GM11168 (cell line): ENCODE measurements around the gene C18orf63.

Experiments used
- in situ Hi-C: fragments of 300-500 bp; cut with MboI; formaldehyde crosslinking; loops from one replicate; pipeline ENCODE4 v1.12.0; 2022; ENCODE audit warnings: low sequenced_read_pairs; ENCODE audit not compliant: unreplicated experiment

The C18orf63 gene

GRCh38 chr18:74368901-74369705 lies 53.5 kb downstream of the C18orf63 start:
- in situ Hi-C loops: no loop called here

- in situ Hi-C loops: no loop called here
Measured at GRCh38 chr18:74370115-74370514, 54.5 kb downstream of the C18orf63 start.

- in situ Hi-C loops: no loop called here
Measured at GRCh38 chr18:74373428-74373827, 57.8 kb downstream of the C18orf63 start.

- in situ Hi-C loops: no loop called here
Measured at GRCh38 chr18:74375999-74376398, 60.4 kb downstream of the C18orf63 start.

GRCh38 chr18:74376523-74376922 lies 60.9 kb downstream of the C18orf63 start:
- in situ Hi-C loops: no loop called here

GRCh38 chr18:74377776-74378175 lies 62.1 kb downstream of the C18orf63 start:
- in situ Hi-C loops: no loop called here

GRCh38 chr18:74378179-74378682 lies 62.6 kb downstream of the C18orf63 start:
- in situ Hi-C loops: no loop called here

GRCh38 chr18:74380916-74381315 lies 65.3 kb downstream of the C18orf63 start:
- in situ Hi-C loops: no loop called here

- in situ Hi-C loops: no loop called here
Measured at GRCh38 chr18:74381621-74382295, 66.1 kb downstream of the C18orf63 start.

GRCh38 chr18:74382481-74383017 lies 66.9 kb downstream of the C18orf63 start:
- in situ Hi-C loops: no loop called here

- in situ Hi-C loops: no loop called here
Measured at GRCh38 chr18:74387383-74387782, 71.7 kb downstream of the C18orf63 start.

- in situ Hi-C loops: no loop called here
Measured at GRCh38 chr18:74388227-74388626, 72.6 kb downstream of the C18orf63 start.

GRCh38 chr18:74389171-74389927 lies 73.7 kb downstream of the C18orf63 start:
- in situ Hi-C loops: no loop called here

- in situ Hi-C loops: no loop called here
Measured at GRCh38 chr18:74389991-74390390, 74.4 kb downstream of the C18orf63 start.

GRCh38 chr18:74390900-74391299 lies 75.3 kb downstream of the C18orf63 start:
- in situ Hi-C loops: no loop called here

GRCh38 chr18:74392323-74392722 lies 76.7 kb downstream of the C18orf63 start:
- in situ Hi-C loops: no loop called here

GRCh38 chr18:74395006-74395405 lies 79.4 kb downstream of the C18orf63 start:
- in situ Hi-C loops: no loop called here

- in situ Hi-C loops: no loop called here
Measured at GRCh38 chr18:74395648-74396154, 80.1 kb downstream of the C18orf63 start.

- in situ Hi-C loops: no loop called here
Measured at GRCh38 chr18:74396171-74397169, 80.8 kb downstream of the C18orf63 start.
